Epithelial cell of esophagus (primary cell): ENCODE results near the gene PCARE.
A peak's percentile ranks its signal among the peaks of the same experiment; 100 is the strongest.

Experiments used
- DNase-seq: peaks from one replicate; pipeline ENCODE4 v3.0.0; 2010; ENCODE audit warnings: low read depth
- H3K4me3 ChIP-seq: 2 replicates; pipeline ENCODE4 v1.5.1; 2011; ENCODE audit warnings: mild to moderate bottlenecking, low read length, control low read depth
- CTCF ChIP-seq: IDR thresholded peaks from 2 replicates; pipeline ENCODE4 v1.5.1; 2011; ENCODE audit warnings: low read depth, mild to moderate bottlenecking, low read length, control low read depth, inconsistent platforms; ENCODE audit not compliant: insufficient read depth; ENCODE audit errors: missing control alignments

Gene PCARE

GRCh38 chr2:29056452-29056851 lies 17.9 kb downstream of the PCARE start:
- TF ChIP-seq CTCF, result no peak

DNA sequence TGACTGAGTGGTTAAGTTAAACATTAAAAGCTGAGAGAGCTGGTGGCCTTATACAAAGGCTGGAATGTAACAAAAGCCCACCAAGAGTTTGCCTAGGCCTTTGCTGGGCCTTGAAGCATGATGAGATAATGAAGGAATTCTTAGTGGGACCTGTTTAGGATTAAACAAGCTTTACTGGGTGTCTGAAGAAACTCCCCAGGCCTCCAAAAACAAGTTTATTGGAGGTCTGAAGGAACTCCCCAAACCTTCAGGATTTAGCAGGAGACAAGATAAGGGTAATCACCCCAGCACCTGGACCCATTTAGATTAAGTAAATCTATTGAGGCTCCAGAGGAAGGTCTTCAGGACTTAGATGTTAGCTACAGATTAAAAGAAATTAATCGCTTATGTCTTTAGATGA lies 18.7 kb downstream of the PCARE start:
- DNase-seq, result no peak
- no peak overlapping the region for H3K4me3 ChIP-seq
- TF ChIP-seq CTCF, result no peak

More at GRCh38 chr2:29056452-29056851, 17.9 kb downstream of the PCARE start:
- no peak for DNase-seq
- no peak overlapping the region for H3K4me3 ChIP-seq

GRCh38 chr2:29054430-29054829 lies 19.9 kb downstream of the PCARE start:
- no peak for TF ChIP-seq CTCF
- H3K4me3 ChIP-seq, result no peak overlapping the region
- no peak for DNase-seq

DNA sequence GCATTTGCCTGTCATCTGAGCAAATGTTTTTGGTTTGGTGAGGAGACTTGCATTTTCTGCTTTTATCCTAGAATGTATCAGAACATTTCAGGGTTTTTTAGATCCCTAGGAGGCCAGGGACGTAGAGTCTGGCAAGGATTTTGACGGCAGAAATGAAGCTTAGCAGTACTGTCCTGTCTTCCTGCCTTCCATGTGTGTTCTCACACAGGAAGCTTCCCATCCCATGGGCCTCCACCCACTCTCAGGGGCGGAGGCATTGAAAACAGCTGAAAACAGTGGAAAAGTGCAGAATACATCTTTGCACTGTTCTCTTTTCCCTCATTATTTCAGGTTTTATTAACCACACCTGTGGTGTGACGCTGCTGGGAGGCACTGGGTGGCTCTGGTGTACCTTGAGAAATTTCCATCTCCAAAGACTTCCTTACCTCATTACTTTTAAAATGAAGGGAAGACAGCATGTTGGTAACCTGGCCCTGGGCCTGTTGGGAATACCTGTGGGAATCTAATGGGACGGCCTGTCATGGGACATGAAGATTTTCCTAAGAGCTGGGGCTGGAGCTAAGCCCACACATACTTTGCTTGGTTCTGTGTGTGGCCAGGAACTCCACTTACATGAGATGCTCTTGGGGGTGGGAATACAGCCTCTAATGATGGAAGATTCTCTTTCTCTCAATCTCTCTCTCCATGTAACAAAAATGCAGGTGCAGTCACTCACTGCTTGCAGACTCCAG lies 20.5 kb downstream of the PCARE start:
- TF ChIP-seq CTCF, result peak; percentile 64
- H3K4me3 ChIP-seq, result no peak overlapping the region
- DNase-seq, result peak; percentile 48

DNA sequence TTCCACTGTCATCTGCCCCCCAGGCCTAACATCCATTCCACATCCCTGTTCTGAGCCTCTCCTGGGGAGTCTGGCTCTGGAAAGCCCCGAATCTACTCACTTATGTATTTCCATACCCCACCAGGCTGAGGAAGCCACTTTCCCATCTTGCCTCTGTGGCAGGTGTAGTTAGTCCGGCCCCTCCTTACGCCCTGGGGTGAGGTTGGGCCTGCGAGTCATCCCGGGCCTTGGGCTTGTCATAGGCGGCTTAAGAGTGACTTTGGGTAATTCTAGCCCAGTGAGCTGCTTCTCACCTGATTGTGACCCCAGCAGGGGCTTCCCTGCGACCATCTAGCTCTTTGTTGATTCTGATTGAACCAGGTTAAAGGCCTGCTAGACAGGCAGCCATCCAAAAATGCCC lies 21.1 kb downstream of the PCARE start:
- no peak for TF ChIP-seq CTCF
- peak; percentile 76 for DNase-seq
- H3K4me3 ChIP-seq, result no peak overlapping the region

DNA sequence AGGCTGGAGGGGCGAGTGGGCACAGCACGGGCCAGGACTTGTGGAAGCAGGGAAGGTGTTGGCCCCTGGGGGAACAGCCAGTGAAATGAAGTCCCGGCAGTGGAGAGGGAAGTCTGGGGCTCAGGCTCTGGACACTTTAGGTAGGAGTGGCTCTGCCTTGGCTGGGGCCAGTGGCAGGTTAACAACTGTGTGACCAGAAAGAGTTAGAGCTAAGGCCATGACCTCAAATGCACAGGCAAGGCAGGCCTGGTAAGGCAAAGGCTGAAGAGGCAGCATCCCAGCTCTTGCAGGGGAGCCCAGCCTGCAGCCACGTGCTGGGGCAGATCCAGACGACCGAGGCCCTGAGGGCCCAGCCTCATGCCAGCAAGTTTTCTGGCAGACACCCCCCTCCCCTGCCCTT lies 21.5 kb downstream of the PCARE start:
- no peak for TF ChIP-seq CTCF
- no peak overlapping the region for H3K4me3 ChIP-seq
- DNase-seq, result no peak

DNA sequence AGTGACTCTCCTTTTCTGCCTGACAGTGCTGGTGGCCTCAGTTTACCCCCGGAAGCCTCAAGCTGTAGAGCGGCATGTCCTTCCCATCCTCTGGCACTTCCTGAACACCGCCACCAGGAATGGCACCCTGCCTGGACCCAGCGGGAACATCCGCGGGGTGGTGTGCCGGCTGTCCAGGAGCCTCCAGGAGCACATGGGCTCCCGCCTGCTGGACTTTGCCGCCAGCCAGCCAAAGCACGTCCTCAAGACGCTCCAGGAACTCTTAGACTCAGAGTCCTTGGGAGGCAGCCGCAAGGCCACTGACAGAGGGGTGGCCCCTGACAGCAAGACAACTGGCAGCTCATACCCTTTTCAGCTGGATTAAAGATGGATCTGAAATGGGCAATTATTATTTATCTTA lies 22.6 kb downstream of the PCARE start:
- TF ChIP-seq CTCF, result no peak

More for the DNA sequence above, 22.6 kb downstream of the PCARE start:
- H3K4me3 ChIP-seq, result no peak overlapping the region
- DNase-seq, result no peak
